GM21526 (cell line): ENCODE data around the gene DISP2.

Experiments used
- ATAC-seq: cut with Tn5 transposase; IDR thresholded peaks from one replicate; pipeline ENCODE4 v1.9.1; 2021; ENCODE audit warnings: moderate library complexity; ENCODE audit not compliant: unreplicated experiment, low FRiP score

DISP2 gene

DNA sequence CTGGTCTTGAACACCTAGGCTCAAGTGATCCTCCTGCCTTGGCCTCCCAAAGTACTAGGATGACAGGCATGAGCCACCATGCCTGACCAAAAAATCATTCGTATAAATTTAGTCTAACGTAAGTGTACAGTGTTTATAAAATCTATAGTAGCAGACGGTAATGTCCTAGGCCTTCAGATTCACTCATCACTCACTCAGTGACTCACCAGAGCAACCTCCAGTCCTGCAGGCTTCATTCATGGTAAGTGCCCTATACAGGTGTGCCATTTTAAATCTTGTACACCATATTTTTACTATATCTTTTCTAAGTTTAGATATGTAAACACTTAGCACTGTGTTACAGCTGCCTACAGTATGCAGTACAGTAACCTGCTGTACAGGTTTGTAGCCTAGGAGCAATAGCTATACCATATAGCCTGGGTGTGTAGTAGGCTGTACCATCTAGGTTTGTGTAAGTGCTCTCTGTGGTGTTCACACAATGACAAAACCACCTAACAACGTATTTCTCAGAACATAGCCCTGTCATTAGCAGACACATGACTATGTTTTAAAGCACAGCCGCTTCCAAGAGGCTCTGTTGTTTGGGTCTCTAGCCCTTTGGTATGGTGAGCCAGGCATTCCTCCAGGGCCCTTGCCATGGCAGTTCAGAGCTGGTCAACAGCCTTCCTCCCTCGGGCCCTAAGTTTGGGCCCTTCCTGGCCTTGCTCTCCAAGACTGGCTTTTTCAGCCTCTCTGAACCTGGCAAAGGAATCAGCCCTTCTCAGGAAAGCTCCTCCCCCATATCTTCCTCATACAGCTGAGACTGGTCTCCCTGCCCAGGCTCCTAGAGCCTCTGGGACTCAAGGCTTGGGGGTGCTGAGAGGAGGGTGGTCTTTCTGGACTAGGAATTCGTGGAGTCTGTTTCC is 15.4 kb upstream of the DISP2 start:
- ATAC-seq, result no peak

DNA sequence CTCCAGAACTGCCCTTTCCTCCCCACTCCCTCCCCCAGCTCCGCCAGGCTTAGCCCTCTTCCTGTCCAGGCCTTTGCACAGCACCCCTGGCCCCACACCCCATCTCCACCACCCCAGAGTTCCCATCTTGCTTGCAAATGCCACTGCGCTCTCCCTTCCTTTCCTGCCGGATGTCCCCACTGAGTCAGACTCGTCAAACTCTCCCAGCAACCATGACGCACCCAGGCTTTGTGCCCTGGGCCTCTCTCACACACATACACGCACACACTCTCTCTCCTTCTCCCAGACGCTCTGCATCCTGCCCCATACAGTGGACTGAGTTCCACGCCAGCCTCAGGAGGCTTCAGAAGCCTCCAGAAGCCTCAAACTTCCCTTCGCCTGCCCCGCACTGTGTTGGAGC is 14.5 kb upstream of the DISP2 start:
- no peak for ATAC-seq

DNA sequence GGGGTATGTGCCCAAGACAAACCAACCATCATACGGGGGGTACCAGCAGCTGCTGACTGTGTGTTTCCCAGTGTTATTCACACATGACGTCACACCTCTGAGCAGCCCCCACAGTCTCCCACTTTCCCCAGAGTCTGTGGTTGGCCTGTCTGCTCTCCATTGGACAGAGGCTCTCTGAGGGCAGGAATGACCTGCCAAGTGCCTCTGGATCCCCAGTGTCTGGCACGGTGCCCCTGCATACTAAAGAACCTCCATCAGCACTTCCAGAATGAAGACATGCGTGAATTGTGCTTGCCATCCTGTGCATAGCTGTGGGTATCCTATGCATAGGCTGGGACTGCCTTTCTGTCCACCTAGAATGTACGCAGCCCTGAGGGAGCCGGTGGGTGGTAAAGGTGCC is 13.8 kb upstream of the DISP2 start:
- ATAC-seq, result no peak

DNA sequence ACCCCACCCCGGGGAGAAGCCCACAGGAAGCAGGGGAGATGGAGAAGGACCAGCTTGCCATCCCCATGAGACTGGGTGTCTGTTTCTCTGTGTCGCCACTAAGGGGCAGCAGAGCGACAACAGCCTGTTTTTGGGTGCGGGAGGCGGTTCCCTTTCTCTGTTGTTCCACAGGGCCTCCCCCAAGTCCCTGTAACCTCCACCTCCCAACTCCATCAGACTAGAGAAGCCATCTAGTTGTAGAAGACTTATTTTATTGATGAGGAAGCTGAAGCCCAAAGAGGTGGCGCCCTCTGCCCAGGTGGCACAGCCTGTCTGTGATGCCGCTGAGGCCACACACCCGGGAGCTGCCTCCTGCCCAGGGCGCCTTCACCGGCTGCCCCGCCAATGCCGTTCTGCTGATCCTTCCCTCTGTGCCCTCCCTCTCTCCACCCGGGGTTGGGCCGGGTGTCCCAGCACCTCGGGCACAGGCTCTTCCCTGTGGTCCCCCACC is 13.3 kb upstream of the DISP2 start:
- no peak for ATAC-seq

DNA sequence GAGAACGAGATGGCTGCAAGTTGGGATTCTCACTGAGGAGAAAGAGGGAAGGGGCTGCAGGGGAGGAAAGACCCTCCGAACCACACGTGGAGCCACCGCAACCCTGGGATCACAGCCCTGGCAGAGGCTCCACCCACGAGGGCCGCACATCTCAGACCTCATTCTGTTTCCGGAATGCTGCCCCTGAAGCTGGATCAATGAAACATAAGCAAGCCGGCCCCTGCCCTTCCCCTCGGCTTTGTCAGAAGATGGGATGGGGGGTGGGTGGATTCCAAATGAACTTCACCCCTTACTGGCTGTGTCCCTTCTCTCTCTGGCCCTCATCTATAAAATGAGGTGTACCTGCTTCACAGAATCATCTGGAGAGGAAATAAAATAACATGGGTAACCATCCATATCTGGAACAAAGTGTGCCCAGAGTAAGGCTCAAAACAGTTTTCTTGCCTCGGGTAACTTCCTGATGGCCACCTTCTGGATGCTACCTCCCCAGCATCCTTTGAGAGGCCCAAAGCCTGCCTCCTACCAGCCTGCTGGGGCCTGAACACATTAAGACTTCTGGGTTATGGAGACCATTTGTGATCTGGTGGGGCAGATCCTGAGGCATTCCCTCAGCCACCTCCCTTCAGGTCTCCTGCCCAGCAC is 12.7 kb upstream of the DISP2 start:
- no peak for ATAC-seq

DNA sequence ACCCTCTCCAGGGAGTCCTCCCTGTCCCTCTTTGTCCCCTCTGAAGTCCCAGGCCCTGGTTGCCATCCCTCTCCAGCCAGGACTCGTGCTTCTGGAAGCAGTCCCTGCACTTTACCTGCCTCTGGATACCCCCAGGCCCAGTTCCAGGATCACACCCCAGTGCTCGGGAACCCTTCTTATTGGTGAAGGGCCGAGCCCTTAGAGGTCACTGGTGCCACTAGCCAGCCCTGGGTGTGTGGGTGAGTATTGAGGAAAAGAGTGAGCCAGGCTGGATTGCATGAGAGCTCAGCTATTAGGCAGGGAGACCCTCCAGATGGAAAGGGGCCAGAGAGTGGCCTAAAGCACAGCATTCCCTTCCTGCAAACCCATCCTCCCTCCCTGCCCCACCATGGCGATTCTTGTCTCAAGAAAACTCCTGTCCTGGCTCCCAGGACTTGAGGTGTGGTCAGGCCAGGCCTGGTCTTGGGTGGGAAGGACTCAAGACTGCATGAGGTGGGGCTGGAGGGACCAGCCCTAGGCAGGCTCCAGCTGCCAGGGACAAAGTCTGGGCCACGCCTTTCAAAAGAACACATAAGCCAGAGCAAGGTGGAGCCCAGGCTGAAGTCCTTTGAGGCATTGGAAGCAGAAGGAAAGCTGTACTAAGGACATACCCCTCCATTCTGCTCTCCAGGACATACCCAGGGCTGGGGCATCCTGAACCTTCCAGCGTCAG is 12.0 kb upstream of the DISP2 start:
- ATAC-seq, result no peak

DNA sequence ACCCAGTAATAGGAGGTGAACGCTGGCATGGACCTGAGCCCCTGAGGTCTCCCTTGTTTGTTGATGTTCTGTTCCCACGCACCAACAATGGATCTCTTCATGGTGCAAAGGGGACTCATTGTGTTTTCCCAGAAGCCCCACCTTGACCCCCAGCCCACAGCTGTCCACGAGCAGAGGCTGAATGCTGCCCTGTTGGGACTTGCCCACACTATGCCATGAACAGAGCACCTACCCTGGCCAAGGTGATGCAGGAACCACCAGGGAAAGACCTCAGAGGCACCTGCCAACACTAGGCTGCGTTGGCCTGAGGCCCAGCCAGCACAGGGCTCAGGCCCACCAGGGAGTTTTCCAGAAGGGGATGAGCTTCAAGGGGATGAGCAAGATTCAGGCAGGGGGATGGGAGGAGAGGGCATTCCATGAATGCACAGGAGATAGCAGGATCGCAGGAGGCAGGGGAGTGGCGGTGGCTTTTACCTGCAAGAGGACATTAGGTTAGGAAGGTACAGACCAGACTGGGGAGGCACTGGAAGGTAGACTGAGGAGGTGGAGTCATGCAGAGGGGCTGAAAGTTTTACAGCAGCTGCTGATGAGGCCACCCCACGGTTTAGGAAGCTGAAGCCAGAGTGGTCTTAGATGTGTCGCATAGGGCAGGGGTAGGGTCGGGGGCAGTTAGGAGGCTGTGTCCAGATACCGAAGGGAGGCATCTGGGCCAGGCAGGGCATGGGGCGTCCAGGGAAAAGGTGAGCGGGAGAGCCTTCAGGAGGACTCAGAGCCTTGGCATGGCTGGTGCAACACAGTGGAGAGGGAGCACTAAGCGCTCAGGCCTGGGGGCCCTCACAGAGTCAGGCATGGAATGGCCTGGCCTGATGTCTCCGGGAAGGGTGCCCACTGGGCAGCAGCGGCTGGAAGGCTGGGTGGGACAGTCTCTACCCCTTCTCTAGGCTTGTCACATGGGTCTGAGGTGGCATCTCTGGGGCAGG is 11.2 kb upstream of the DISP2 start:
- ATAC-seq, result no peak

DNA sequence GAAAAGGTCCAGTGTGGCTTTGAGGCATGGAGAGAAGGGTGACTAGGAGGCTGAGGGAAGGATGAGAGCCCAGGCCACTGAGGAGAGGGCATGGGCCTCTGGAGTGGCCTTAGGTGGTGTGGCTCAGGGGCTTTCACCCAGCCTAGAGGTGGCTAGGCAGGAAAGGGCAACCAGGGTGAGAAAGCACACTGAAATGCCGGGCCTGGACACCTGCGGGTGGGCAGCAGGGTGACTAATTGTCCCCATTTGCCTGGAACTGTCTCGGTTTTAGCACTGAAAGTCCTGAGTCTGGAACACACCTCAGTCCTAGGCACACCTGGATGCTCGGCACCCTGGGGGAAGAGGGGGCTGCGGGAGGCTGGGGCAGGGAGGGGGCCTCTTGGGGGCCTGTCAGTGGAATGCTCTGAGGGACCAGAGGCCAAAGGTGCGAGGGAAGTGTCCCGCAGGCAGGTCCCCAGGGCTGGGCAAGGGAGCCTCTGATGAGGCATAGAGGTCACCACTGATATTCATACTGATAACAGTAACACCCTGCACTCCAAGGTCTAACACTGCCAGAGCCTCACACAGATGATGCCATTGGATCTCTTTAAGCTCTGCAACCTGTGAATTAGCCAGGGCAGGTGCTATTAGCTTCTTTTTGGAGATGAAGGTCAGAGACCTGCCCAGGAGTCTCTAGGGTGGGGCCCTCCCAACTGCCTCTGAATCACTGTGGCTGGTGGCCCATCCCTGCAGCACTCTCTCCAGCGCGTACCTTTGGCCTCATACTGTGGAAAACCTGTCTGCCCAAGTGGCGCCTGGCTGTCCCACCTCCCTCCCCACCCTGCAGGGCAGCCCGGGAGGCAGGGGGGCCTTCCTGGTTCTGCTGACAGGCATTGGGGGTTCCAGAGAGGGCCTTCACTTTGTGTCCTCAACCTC is 10.2 kb upstream of the DISP2 start:
- no peak for ATAC-seq

DNA sequence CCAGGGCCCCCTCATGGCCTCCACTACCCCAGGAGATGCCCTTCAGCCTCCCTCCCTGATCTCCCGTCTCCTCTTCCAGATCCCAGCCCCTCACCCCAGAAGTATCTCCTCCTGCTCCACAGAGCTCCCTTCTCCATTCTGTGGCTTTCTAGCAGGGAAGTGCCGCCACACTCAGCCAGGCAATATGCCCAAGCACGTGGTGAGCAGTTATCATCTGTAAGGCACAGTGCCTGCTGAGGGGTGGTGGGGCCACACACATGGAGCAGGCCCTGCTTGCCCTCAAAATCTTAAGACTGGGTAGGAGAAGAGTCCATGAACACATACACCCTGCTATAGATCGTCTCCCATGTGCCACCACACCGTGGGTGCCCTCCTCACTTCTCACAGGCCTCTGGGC is 9.5 kb upstream of the DISP2 start:
- ATAC-seq, result no peak

DNA sequence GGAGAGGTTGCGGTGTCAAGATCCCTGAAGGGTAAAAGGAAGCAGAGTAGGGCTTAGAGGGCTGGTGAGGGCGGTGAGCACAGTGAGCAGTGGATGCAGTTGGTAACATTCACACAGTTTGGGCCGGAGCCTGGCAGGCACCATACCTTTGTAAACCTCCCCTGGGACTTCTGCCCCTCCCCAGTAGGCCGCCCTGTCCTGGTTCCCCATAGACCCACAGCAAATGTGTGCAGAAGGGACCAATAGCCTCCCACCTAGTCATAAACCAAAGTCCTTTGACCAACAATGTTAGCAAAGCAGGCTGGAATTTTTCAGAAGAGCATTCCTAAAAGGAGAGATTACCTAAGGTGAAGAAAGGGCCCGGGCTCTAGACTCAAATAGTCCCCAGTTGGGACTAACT is 8.9 kb upstream of the DISP2 start:
- ATAC-seq, result no peak

DNA sequence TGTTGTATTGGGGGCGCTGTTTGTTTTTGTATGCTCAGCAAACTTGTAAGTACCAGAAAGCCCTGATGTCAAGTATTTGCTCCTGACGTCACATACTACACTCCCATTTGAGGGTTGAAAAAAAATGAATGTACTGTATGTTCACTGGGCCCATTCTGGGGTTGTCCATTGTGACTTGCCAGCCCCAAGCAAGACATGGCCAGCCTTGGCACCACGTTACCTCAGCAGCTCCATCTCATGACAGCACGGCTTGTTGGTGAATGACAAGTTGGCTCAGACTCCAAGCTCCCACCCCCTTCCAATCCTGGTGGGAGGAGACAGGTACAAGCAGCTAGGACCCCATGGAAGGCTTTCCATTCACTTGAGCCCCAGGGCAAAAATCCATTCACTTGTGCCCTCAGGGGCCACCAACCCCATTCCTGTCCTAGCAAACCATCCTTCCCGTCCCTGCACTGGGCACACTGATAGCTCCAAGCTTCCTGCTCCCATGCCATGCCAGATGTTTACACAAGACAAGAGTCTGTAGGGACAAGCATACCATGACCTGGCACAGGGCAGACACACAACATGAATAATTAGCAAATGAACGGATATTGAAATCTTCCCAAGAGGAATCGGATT is 5.6 kb upstream of the DISP2 start:
- ATAC-seq, result no peak

DNA sequence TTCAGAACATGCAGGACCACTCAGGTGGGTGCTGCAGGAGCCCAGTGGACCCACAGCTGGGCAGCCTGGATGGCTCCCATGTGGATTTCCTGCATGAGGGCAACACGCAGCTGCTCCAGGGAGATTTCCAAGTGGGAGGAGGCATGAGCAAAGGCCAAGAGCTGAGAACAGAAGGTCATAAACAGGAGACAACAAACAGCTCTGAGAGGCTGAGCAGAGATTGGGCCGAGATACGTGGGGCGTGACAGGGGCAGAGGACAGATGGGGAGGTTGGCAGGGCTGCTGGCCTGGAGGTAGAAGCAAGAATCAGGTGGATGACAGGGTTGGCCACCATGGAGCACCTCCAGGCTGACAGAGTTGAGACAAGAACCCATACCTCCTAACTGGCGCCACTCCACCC is 4.3 kb upstream of the DISP2 start:
- ATAC-seq, result no peak

DNA sequence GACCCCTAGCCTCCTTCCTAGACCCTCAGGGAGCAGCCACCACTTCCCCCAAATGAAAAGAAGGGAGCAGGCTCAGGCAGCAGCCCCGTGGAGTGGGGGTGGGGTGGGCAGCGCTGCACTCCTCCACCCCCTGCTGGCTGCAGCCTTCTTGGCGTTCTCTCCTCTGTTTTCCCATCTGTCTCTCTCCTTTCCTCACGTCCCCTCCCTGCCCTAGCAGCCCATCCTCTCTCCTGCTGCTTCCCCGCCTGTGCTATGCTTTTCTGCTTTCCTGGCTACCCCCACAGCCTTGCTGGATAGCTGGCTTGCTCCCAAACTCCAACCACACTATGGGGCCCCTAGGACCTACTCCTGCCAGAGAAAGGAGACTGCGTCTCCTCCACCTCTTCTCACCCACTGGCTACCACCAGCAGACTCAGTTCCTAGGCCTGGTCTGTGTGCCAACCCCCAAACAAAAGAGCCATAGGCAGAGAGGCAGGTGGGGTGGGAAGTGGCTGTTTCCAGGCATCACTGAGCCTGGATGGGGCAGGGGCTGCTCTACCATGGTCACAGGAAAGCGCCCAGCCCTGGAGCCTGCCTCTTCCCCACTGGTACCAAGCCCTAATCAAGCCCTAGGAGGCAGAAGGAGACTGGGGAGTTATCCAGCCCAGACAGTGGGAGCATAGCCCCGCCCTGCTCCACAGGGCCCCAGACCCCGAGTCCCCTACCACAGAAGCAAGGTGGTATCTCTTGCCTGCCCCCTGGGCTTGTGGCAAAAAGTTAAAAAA is 3.4 kb upstream of the DISP2 start:
- ATAC-seq, result no peak

DNA sequence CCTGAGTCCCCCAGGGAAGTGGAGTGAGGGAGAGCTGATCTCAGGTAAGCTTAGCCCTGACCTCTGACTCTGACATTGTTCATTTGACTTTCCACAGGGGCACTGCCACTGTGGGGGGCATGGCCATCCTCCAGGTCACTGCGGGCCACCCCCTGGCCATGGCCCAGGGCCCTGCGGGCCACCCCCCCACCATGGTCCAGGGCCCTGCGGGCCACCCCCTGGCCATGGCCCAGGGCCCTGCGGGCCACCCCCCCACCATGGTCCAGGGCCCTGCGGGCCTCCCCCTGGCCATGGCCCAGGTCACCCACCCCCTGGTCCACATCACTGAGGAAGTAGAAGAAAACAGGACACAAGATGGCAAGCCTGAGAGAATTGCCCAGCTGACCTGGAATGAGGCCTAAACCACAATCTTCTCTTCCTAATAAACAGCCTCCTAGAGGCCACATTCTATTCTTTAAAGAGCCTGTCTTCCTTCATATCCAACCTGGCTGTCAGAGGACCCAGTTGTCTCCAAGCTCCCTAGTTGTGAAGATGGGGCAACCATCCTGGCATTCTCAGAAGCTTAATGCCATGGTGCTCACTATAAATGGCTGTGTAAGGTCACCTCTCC is 1.9 kb upstream of the DISP2 start:
- ATAC-seq, result no peak

DNA sequence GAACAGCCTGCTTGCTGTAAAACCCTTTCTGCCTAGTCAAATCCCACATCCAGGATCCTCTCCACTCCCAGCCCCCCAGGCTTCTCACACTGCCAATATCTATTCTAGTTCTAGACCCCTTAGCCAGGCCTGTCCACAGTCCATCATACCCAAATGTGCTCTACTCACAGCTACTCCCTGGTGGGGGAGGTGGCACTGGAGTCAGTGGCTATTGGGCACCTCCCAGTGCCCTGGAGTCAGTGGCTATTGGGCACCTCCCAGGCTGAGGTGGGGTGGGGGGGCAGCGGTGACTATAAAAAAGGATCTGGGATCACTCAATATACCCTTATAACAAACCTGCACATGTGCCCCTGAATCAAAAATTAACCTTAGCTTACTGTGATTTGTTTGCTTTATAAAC is 773 bp upstream of the DISP2 start:
- ATAC-seq, result no peak

DNA sequence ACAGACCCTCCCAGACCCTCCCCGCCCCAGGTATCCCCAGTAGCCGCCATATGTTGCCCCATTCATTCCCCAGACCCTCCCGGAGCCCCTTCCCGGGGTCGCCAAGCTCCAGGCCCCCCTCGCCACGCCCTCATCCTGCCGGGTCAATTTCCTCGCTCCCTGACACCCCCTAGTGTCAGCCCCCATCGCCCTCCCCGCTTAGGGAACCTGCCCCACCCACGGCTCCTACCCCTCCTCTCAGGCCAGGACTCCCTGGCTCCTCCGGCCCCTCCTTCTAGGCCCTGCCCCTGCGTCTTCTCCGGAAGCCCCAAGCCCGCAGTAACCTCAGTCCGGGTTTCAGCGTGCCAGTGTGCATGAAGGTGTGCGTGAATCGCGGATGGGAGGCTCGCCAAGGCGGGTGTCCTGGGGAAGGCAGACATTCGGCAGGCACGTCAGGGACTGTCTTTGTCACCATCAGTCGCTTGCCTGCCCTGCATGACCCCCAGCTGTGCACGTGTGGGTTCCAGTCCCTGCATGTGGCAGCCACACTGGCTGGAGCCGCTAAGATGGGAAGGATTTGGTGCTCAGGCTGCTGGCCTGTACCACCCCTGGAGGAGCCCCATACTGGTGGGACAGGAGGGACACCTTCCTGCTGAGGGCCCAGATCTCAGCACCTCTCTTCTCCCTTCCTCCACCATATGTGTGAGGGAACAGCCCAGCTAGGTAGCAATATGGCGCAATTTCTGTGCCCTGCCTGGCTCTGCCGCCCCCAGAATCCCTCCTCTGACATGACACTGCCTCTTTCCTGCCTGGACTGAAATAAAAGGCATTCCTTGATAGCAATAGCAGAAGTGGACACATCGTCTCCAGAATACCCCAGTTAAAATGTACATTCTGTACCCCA is 693 bp downstream of the DISP2 start:
- no peak for ATAC-seq

DNA sequence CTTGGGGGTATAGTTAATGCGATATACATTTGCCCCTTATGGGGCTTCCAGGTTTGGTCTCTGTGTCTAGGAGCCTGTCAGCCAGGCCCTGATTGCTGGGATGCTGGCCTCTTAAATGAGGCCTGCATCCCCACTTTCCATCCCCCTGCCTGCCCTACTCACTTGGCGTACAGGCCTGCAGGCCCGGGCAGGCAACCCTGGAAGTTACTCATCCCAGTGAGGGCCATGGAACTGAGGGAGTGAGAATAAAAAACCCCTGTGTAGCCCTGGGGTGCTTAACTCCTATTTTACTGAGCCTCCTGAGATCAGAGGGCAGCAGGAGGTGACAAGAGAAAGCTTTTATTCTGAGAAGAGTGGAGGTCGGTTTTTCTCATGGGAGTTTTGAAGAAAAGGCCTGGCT is 2.0 kb downstream of the DISP2 start:
- ATAC-seq, result no peak
